Lower leg skin (tissue), 4 donors: ENCODE data around the gene HYAL1. TPM values are rescaled to one million over a fixed set of nuclear protein-coding genes. Genes with fewer than 3 reads are reported as not detected.

Experiments
- DNase-seq, 2 donors: peaks; one replicate each; pipeline ENCODE4 v3.0.0-alpha.2; 2019; ENCODE audit warnings: low spot score in 2 of 2
- H3K4me3 ChIP-seq: fragments of 200-600 bp; sonication (generic); 2 replicates; pipeline ENCODE4 v1.5.1; 2017; ENCODE audit warnings: mild to moderate bottlenecking, low read depth; ENCODE audit not compliant: poor library complexity, severe bottlenecking
- CTCF ChIP-seq, 3 donors: fragments of 450-650 bp; IDR thresholded peaks; one replicate each; pipeline ENCODE4 v1.5.1; 2016; ENCODE audit warnings: antibody characterized with exemption in 3 of 3, mild to moderate bottlenecking in 3 of 3, moderate library complexity in 2 of 3
- POLR2A ChIP-seq, 2 donors: fragments of 450-650 bp; IDR thresholded peaks; one replicate each; pipeline ENCODE4 v1.6.1; 2016 to 2017; ENCODE audit warnings: antibody characterized with exemption in 2 of 2, mild to moderate bottlenecking in 1 of 2, moderate library complexity in 1 of 2
- WGBS, 2 donors: methylation state at CpG; one replicate each; pipeline ENCODE4 v1.1.5; 2018; 5-methylcytosine and 5-hydroxymethylcytosine counted together
- intact Hi-C: fragments of 100-400 bp; cut with DNase I; formaldehyde crosslinking; loops from one replicate; pipeline ENCODE4 v1.15.0; 2023; ENCODE audit warnings: low total_unique reads
- total RNA-seq, 4 donors: library from RNA; depleted of rRNA; stranded (reverse); fragments of >200 nt; gene quantifications; one replicate each; pipeline ENCODE4 v1.1.0, GENCODE V29; 2016

Gene HYAL1
- total RNA-seq, 4 donors from 2014 or later, result 16.7 to 35.5 (median 20.6) TPM

- WGBS, 2 donors, result 92% methylated on average over 11 to 18 of the region's 22 CpGs
- DNase-seq, result no peak
- no peak overlapping the region for H3K4me3 ChIP-seq
- intact Hi-C loops, result no loop called here
- TF ChIP-seq POLR2A (IDR thresholded peaks at IDR 0.05) (no peak), CTCF (IDR thresholded peaks at IDR 0.05) (no peak)
These were observed 8.6 kb downstream of the HYAL1 start for GRCh38 chr3:50294492-50295403.

GRCh38 chr3:50294089-50294488 lies 9.3 kb downstream of the HYAL1 start:
- TF ChIP-seq POLR2A (IDR thresholded peaks at IDR 0.05) (no peak), CTCF (IDR thresholded peaks at IDR 0.05) (no peak)
- DNase-seq, result no peak
- H3K4me3 ChIP-seq, result no peak overlapping the region
- 83 to 89% methylated on average over 4 of the region's 4 CpGs for WGBS, 2 donors
- intact Hi-C loops, result no loop called here

GRCh38 chr3:50293079-50293801 lies 10.1 kb downstream of the HYAL1 start:
- intact Hi-C loops, result no loop called here
- WGBS, 2 donors, result 73 to 78% methylated on average over 10 to 12 of the region's 12 CpGs
- no peak for TF ChIP-seq POLR2A (IDR thresholded peaks at IDR 0.05)
- TF ChIP-seq CTCF (IDR thresholded peaks at IDR 0.05), result no peak
- H3K4me3 ChIP-seq, result no peak overlapping the region
- peak in 1 of 2 donors; percentile 88 for DNase-seq

GRCh38 chr3:50292159-50293078 lies 11.0 kb downstream of the HYAL1 start, which contains the start of gene IFRD2:
Gene IFRD2 (minus strand): TSS chr3:50292429. CDS start chr3:50292274, 155 bp downstream.
- DNase-seq, result peak; percentile 96 to 99
- WGBS, 2 donors, result 2 to 3% methylated on average over 6 to 63 of the region's 67 CpGs
- peak within 1 kb of the TSS; percentile 82 for H3K4me3 ChIP-seq
- TF ChIP-seq CTCF (IDR thresholded peaks at IDR 0.05) (no peak), POLR2A (IDR thresholded peaks at IDR 0.05) (no peak)
- intact Hi-C loops, result no loop called here

- no peak overlapping the region for H3K4me3 ChIP-seq
- 91 to 93% methylated on average over 16 of the region's 16 CpGs for WGBS, 2 donors
- intact Hi-C loops, result no loop called here
- peak in 1 of 2 donors; percentile 88 for DNase-seq
- TF ChIP-seq CTCF (IDR thresholded peaks at IDR 0.05) (no peak), POLR2A (IDR thresholded peaks at IDR 0.05) (no peak)
These were observed 13.2 kb downstream of the HYAL1 start for GRCh38 chr3:50290161-50290641.
